NCI-H187 (cell line): ENCODE data around the gene LCLAT1.
"Not testable (repeated sequence)": the region's sequence is repeated elsewhere in the genome, so short reads cannot be mapped to it uniquely, and the experiment has no call there.

Source experiments
- DNase-seq, 2 experiments: peaks; one replicate each; lab custom pipeline; 2025; lab: John Stamatoyannopoulos, UW

LCLAT1 gene

GRCh38 chr2:30591186-30591585, 144.1 kb downstream of the LCLAT1 start:
- no peak for DNase-seq

GRCh38 chr2:30601375-30601774, 154.3 kb downstream of the LCLAT1 start:
- DNase-seq = no peak

- no peak for DNase-seq
Observed at GRCh38 chr2:30605197-30605596, 158.2 kb downstream of the LCLAT1 start.

- DNase-seq = no peak
Observed at GRCh38 chr2:30608643-30609042, 161.6 kb downstream of the LCLAT1 start.

- DNase-seq = peak in 1 of 2 experiments; percentile 9
Observed at GRCh38 chr2:30611583-30611982, 164.5 kb downstream of the LCLAT1 start.

- DNase-seq = no peak
Observed at GRCh38 chr2:30612371-30612770, 165.3 kb downstream of the LCLAT1 start.

- DNase-seq = no peak
Observed at GRCh38 chr2:30613001-30613400, 166.0 kb downstream of the LCLAT1 start.

- not testable (repeated sequence) for DNase-seq
Observed at GRCh38 chr2:30614227-30614626, 167.2 kb downstream of the LCLAT1 start.

GRCh38 chr2:30615926-30616325, 168.9 kb downstream of the LCLAT1 start:
- no peak for DNase-seq

GRCh38 chr2:30620102-30620501, 173.1 kb downstream of the LCLAT1 start:
- DNase-seq = no peak

GRCh38 chr2:30621836-30622235, 174.8 kb downstream of the LCLAT1 start:
- DNase-seq = no peak

- DNase-seq = no peak
Observed at GRCh38 chr2:30622452-30622851, 175.4 kb downstream of the LCLAT1 start.

- no peak for DNase-seq
Observed at GRCh38 chr2:30625276-30625675, 178.2 kb downstream of the LCLAT1 start.

- no peak for DNase-seq
Observed at GRCh38 chr2:30625701-30626100, 178.7 kb downstream of the LCLAT1 start.

- DNase-seq = no peak
Observed at GRCh38 chr2:30626397-30626796, 179.4 kb downstream of the LCLAT1 start.

- DNase-seq = no peak
Observed at GRCh38 chr2:30627151-30627550, 180.1 kb downstream of the LCLAT1 start.

GRCh38 chr2:30628341-30628740, 181.3 kb downstream of the LCLAT1 start:
- DNase-seq = no peak

- no peak for DNase-seq
Observed at GRCh38 chr2:30629866-30630265, 182.8 kb downstream of the LCLAT1 start.

- no peak for DNase-seq
Observed at GRCh38 chr2:30631051-30631671, 184.1 kb downstream of the LCLAT1 start.

GRCh38 chr2:30633039-30633438, 186.0 kb downstream of the LCLAT1 start:
- no peak for DNase-seq

- DNase-seq = no peak
Observed at GRCh38 chr2:30636311-30636710, 189.3 kb downstream of the LCLAT1 start.

GRCh38 chr2:30639836-30640235, 192.8 kb downstream of the LCLAT1 start:
- no peak for DNase-seq

GRCh38 chr2:30641765-30642345, 194.8 kb downstream of the LCLAT1 start:
- no peak for DNase-seq

- not testable (repeated sequence) for DNase-seq
Observed at GRCh38 chr2:30643013-30643412, 196.0 kb downstream of the LCLAT1 start.
